A172 (cell line): ENCODE results near the gene ZNF766. TPM values are rescaled to one million over a fixed set of nuclear protein-coding genes. Genes with fewer than 3 reads are reported as not detected.

ENCODE experiments used
- DNase-seq: peaks from one replicate; pipeline ENCODE4 v3.0.0-alpha.2; 2015; ENCODE audit warnings: low spot score
- total RNA-seq: library from RNA; depleted of rRNA; stranded (reverse); fragments of >200 nt; shearing (Covaris generic); gene quantifications from 2 replicates; pipeline ENCODE4 v1.2.3, GENCODE V29; 2014; rRNA removed

Gene ZNF766
- 12.7 and 14.6 TPM in 2 replicates for total RNA-seq

- DNase-seq, result peak; percentile 92
These were observed at the start of gene ZNF766 for GRCh38 chr19:52269338-52270261. TSS of gene ZNF766 (plus strand) at chr19:52269587. CDS start at chr19:52269614, 27 bp downstream.

- DNase-seq, result no peak
These were observed 49.8 kb upstream of the ZNF766 start for GRCh38 chr19:52219611-52220010.

GRCh38 chr19:52221031-52221430 lies 48.4 kb upstream of the ZNF766 start:
- no peak for DNase-seq

- DNase-seq, result no peak
These were observed 47.5 kb upstream of the ZNF766 start for GRCh38 chr19:52221831-52222375.

- DNase-seq, result no peak
These were observed 45.2 kb upstream of the ZNF766 start for GRCh38 chr19:52224211-52224610.

- DNase-seq, result no peak
These were observed 42.7 kb upstream of the ZNF766 start for GRCh38 chr19:52226652-52227051.

- DNase-seq, result no peak
These were observed 42.0 kb upstream of the ZNF766 start for GRCh38 chr19:52227196-52227940.

GRCh38 chr19:52227980-52228379 lies 41.4 kb upstream of the ZNF766 start:
- no peak for DNase-seq

- DNase-seq, result no peak
These were observed 39.9 kb upstream of the ZNF766 start for GRCh38 chr19:52229524-52229923.

- DNase-seq, result no peak
These were observed 38.7 kb upstream of the ZNF766 start for GRCh38 chr19:52230685-52231084.

- peak; percentile 26 for DNase-seq
These were observed 38.1 kb upstream of the ZNF766 start for GRCh38 chr19:52231154-52231910.

GRCh38 chr19:52234406-52234805 lies 35.0 kb upstream of the ZNF766 start:
- no peak for DNase-seq

- no peak for DNase-seq
These were observed 32.2 kb upstream of the ZNF766 start for GRCh38 chr19:52237197-52237596.

GRCh38 chr19:52237771-52238400 lies 31.5 kb upstream of the ZNF766 start:
- DNase-seq, result peak; percentile 52

- DNase-seq, result no peak
These were observed 25.4 kb upstream of the ZNF766 start for GRCh38 chr19:52244021-52244420.

GRCh38 chr19:52248241-52248640 lies 21.1 kb upstream of the ZNF766 start:
- no peak for DNase-seq

- DNase-seq, result no peak
These were observed 11.0 kb upstream of the ZNF766 start for GRCh38 chr19:52258426-52258825.

GRCh38 chr19:52265556-52265955 lies 3.8 kb upstream of the ZNF766 start:
- peak; percentile 18 for DNase-seq

GRCh38 chr19:52270266-52270885 lies 989 bp downstream of the ZNF766 start:
- peak; percentile 12 for DNase-seq

- no peak for DNase-seq
These were observed 3.9 kb downstream of the ZNF766 start for GRCh38 chr19:52273301-52273700.

- no peak for DNase-seq
These were observed 4.8 kb downstream of the ZNF766 start for GRCh38 chr19:52274191-52274590.
